ENCODE data around the gene LGMN. TPM values are rescaled to one million over a fixed set of nuclear protein-coding genes. Genes with fewer than 3 reads are reported as not detected.

LGMN gene
- 27.4 TPM for total RNA-seq

GRCh38 chr14:92748259-92749016, at the start of gene LGMN:
LGMN (minus strand) TSS chr14:92748627; CDS start chr14:92732786, 15,841 bp downstream.
- ATAC-seq: peak; percentile 98

- no peak for ATAC-seq
Measured at GRCh38 chr14:92794961-92795360, 46.5 kb upstream of the LGMN start.

GRCh38 chr14:92794547-92794941, 46.1 kb upstream of the LGMN start:
- ATAC-seq: peak; percentile 9

GRCh38 chr14:92793709-92794546, 45.5 kb upstream of the LGMN start, which contains the start of gene GOLGA5:
GOLGA5 (plus strand) TSS chr14:92794305; CDS start chr14:92797438, 3,133 bp downstream.
- ATAC-seq: peak; percentile 99

DNA sequence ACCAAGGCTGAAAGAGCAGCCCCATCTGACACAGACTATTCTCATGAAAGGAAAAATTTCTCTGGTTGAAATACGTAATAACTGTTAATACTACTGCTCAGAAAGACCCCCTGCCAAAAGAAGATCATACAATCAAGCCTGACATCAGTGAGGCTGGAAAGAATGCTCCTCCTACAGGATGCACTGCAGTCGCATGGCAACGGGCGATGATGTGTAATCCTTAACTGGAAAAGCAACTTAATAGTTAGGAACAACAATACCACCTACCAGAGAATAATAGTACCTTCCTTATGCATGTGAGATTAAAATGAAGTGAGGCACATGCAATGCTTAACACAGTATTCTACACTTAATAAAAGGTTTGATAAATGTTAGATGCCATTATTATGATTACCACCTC, 44.5 kb upstream of the LGMN start:
- ATAC-seq: no peak

GRCh38 chr14:92789457-92790089, 41.1 kb upstream of the LGMN start:
- ATAC-seq: no peak

DNA sequence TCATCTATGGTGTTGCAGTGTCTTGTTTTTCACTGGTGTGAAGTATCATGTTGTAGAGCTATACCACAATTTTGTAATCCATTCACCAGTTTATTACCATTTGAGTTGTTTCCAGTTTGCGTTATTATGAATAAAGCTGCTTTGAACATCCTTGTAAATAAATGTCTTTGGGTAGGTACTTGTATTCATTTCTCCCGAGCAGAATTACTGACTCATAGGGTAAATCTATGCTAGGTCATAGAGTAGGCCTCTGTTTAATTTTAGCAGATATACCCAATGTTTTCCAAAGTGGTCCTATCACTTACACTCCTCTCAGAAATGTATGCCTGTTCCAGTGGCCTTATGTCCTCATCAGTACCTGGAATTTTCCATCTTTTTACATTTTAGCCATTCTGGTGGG, 39.1 kb upstream of the LGMN start:
- ATAC-seq: no peak

DNA sequence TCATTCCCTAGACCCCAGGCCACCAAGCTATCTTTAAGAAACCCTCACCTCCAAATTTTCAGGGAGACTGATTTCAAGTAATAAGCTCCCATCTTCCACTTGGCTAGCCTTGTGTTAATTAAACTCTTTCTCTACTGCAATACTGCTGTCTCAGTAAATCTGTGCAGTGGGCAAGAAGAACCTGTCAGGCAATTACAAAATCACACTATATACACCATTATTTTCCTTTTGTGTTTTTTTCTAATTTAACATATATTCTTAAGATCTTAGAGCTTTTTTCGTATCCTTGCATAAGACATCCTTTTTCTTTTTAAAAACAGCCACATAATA, 38.0 kb upstream of the LGMN start:
- ATAC-seq: no peak

DNA sequence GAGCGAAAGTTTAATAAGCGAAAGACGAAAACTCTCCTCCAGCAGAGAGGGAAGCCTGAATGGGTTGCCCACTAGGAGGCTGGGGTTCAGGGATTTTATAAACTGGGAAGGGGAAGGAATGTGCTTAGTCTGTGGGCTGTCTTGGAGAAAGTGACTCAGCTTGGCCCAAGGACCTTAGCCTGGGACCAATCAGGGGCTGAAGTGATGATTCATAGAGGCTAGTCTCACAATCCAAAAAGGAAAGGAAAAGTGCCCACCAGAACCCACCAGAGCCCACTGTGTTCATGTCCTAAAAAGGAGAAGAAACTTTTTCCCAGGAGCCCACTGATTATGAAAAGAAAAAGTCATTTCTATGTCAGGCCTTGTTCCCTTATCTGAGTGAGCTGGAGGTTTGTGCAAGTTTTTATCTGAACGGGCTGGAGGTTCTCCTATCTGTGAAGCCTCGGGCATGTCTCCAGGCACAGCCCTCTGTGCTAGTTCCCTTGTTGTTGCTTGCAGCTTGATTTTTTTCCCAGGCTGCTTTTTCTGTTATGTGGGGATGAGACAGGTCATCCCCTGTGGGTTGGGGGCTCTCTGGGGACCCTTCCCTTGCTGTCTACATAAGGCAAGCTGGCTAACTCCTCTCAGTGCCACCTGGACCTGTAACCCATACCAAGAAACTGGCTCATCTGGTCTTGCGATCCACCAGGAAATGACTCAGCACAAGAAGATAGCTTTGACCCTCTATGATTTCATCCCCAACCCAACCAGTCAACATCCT, 37.4 kb upstream of the LGMN start:
- peak; percentile 43 for ATAC-seq

GRCh38 chr14:92783813-92784431, 35.5 kb upstream of the LGMN start:
- ATAC-seq: peak; percentile 68

- ATAC-seq: no peak
Measured at GRCh38 chr14:92781350-92781749, 32.9 kb upstream of the LGMN start.

DNA sequence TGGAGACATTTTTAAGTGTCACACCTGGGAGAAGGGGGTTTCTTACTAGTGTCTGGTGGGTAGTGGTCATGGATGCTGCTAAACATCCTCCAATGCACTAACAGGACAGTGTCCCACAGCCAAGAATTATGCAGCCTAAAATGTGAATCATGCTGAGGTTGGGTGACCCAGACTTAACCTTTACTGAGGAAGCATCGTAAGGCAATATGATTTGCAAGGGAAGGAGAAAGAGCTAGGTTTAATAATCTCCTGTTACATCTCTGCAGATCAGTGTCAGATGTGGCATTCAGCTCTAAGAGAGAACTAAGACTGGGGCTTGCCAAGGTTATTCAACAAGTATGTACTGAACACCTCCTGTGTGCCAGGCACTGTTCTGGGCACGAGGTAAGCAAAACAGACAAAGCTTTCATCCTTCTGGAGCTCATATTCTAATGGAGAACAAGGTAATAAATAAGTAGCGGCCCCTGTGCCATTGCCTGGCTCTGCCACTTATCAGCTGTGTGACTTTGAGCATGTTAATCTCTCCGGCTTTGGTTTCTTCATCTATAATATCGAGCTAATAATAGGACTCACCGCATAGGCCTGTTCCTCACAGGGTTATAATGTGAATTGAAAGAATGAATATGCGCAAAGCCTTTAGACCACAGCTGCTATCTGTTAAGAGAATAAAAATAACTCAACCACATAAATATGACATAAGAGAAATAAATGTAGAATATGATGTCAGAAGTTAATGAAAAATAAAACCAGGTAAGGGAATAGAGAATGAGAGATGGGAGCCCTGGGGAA, 32.2 kb upstream of the LGMN start:
- ATAC-seq: no peak

DNA sequence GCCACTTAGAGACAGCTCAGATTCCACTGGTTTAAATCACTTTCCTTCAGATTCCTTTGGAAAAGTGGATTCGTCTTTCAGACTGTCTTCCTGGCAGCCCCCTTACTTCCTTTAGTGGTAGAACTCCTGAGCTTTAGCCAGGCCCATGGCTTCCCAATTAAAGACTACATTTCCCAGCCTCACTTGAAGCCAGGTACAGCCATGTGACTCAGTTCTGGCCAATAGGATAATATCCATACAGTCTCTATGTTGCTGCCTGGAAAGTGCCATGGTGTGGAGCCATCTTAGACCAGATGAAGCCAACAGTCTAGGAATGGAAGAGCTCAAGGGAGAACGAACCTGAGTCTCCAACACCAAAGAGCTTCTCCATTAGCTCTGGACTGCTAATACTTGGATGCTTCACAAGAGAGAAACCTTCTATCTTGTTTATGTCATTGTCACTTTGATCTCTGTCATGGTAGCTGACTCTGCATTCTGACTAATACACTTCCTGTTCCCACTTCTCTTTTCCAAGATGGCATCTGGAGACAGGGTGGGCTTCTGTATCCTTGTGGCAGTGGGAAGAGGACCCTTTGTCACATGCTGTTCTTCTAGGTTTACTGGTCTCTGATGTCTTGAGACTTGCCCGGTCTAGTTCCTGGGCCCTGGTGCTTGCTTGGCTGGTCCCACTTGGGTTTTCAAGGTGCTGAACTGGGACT, 30.6 kb upstream of the LGMN start:
- ATAC-seq: peak; percentile 66

DNA sequence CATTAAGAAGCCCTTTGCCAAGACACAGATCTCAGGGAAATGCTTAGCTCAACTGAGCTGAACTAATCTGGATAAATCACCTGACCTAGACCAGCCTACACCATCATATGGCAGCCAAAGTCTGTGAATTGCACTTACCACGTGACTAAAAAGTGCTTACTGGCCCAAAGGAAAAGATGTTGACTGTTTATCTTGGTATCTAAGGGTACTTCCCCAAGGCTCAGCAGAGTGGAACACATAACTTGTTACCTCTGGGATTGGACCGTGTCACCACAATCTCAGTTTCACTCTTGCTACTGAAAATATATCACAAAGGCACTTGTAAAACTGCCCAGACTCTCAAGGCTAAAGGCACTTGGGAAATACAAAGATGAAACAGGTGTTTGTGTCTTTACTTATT, 26.9 kb upstream of the LGMN start:
- ATAC-seq: peak; percentile 62

GRCh38 chr14:92774572-92774971, 26.1 kb upstream of the LGMN start:
- ATAC-seq: no peak

- no peak for ATAC-seq
Measured at GRCh38 chr14:92770484-92770883, 22.1 kb upstream of the LGMN start.

- no peak for ATAC-seq
Measured at GRCh38 chr14:92768795-92769194, 20.4 kb upstream of the LGMN start.

GRCh38 chr14:92768236-92768635, 19.8 kb upstream of the LGMN start:
- peak; percentile 72 for ATAC-seq

DNA sequence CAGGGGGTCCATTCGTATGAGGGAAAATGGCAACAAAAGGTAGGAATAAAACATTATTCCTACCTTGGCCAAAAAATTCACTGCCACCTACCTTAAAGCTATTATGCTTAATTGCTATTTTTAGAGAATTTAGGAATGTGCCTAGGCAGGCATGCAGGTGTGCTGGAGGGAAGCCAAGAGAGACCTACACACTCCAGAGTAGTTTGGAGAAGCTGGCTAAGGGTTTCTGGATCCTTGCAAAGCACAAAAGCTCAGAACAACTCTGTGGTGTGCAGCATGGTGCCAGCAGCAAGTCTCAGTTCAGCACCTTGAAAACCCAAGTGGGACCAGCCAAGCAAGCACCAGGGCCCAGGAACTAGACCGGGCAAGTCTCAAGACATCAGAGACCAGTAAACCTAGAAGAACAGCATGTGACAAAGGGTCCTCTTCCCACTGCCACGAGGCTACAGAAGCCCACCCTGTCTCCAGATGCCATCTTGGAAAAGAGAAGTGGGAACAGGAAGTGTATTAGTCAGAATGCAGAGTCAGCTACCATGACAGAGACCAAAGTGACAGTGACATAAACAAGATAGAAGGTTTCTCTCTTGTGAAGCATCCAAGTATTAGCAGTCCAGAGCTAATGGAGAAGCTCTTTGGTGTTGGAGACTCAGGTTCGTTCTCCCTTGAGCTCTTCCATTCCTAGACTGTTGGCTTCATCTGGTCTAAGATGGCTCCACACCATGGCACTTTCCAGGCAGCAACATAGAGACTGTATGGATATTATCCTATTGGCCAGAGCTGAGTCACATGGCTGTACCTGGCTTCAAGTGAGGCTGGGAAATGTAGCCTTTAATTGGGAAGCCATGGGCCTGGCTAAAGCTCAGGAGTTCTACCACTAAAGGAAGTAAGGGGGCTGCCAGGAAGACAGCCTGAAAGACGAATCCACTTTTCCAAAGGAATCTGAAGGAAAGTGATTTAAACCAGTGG, 15.5 kb upstream of the LGMN start:
- peak; percentile 42 for ATAC-seq

- no peak for ATAC-seq
Measured at GRCh38 chr14:92760524-92760805, 12.0 kb upstream of the LGMN start.
